Fibroblast of lung (primary cell): Measurements from ENCODE around the gene RFPL2.

Source experiments
- EZH2 ChIP-seq: IDR thresholded peaks from 2 replicates; pipeline ENCODE4 v1.5.1; 2012; ENCODE audit warnings: low read length, control low read depth, mild to moderate bottlenecking; ENCODE audit errors: missing control alignments
- TF ChIP-seq, protein P1 (sequence below), 2 donors: IDR thresholded peaks in 1 of 2; conservative IDR thresholded peaks in 1 of 2; 1 replicate in 1 of 2; 2 replicates in 1 of 2; pipeline ENCODE4 v1.5.1; 2011 to 2012; ENCODE audit warnings: low read length in 2 of 2, control low read depth in 1 of 2, inconsistent platforms in 1 of 2, low read depth in 1 of 2, mild to moderate bottlenecking in 1 of 2

DNA sequence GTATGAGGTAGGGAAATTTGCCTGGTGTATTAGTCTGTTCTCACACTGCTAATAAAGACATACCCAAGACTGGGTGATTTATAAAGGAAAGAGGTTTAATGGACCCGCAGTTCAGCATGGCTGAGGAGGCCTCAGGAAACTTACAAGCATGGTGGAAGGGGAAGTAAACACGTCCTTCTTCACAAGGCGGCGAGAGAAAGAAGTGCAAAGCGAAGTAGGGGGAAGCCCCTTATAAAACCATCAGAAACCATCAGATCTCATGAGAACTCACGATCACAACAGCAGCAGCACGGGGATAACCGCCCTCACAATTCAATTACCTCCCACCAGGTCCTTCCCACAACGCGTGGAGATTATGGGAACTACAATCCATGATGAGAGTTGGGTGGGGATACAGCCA is 12.0 kb upstream of the RFPL2 start:
- TF ChIP-seq, protein P1, sequence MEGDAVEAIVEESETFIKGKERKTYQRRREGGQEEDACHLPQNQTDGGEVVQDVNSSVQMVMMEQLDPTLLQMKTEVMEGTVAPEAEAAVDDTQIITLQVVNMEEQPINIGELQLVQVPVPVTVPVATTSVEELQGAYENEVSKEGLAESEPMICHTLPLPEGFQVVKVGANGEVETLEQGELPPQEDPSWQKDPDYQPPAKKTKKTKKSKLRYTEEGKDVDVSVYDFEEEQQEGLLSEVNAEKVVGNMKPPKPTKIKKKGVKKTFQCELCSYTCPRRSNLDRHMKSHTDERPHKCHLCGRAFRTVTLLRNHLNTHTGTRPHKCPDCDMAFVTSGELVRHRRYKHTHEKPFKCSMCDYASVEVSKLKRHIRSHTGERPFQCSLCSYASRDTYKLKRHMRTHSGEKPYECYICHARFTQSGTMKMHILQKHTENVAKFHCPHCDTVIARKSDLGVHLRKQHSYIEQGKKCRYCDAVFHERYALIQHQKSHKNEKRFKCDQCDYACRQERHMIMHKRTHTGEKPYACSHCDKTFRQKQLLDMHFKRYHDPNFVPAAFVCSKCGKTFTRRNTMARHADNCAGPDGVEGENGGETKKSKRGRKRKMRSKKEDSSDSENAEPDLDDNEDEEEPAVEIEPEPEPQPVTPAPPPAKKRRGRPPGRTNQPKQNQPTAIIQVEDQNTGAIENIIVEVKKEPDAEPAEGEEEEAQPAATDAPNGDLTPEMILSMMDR (conservative IDR thresholded peaks at IDR 0.05 in 1 of 2, IDR thresholded peaks at IDR 0.05 in 1 of 2; ENCODE audit: low read depth in 1 of 2, low read length in 2 of 2), result no peak
- no peak for TF ChIP-seq EZH2
